Measurements from ENCODE around the gene SPOPL. TPM values are rescaled to one million over a fixed set of nuclear protein-coding genes. Genes with fewer than 3 reads are reported as not detected.

The SPOPL gene
- total RNA-seq, 1 experiment from 2014 or later, result 13.6 TPM

DNA sequence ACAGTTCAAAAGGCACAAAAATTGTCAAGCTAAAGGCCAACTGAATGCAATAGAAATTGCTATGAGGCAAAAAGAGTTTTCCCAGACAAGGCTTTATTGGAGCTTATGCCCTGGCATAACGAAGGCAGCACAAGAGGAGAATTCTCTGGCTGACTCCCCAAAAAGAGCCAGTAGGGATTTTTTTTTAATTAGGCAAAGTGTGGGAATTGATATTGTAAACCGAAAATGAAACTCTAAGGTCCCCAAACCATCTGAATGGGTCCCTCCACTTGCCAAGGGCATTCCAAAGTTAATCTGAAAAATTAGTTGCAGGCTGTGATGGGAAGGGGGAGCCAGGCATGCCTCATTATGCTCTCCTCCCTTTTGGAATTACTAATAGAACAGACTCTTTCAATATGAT, 118.9 kb downstream of the SPOPL start:
- no peak overlapping the region for H3K27ac ChIP-seq (ENCODE audit: insufficient read length, low read depth, low read length)
- H2BK5ac ChIP-seq (ENCODE audit: insufficient read length, low read length), result no peak overlapping the region
- H2BK12ac ChIP-seq (ENCODE audit: insufficient read length, low read depth, low read length), result no peak overlapping the region
- H3K4me1 ChIP-seq (ENCODE audit: insufficient read depth, low read length), result no peaks in the 10 kb centered on the region
- H3K18ac ChIP-seq (ENCODE audit: insufficient read length, low read depth, low read length), result no peak overlapping the region
- no peaks in the 10 kb centered on the region for H3K79me2 ChIP-seq (ENCODE audit: insufficient read depth, low read length)
- H3K23ac ChIP-seq (ENCODE audit: insufficient read length, low read depth, low read length), result no peak overlapping the region
- DNase-seq, result no peak
- no peaks in the 10 kb centered on the region for H3K9me3 ChIP-seq (ENCODE audit: control insufficient read depth, low read depth, low read length)
- H2AFZ ChIP-seq (ENCODE audit: low read length), result no peak overlapping the region
- no peak overlapping the region for H2BK15ac ChIP-seq (ENCODE audit: low read depth, low read length)
- H2AK5ac ChIP-seq (ENCODE audit: insufficient read length, low read length), result no peak overlapping the region
- no peak overlapping the region for H3K4ac ChIP-seq (ENCODE audit: low read depth, low read length)
- no peaks in the 10 kb centered on the region for H3K4me1 Mint-ChIP-seq
- no peak overlapping the region for H4K8ac ChIP-seq (replicated peaks; ENCODE audit: insufficient read length, low read depth, low read length)
- H3K79me1 ChIP-seq (ENCODE audit: insufficient read depth, low read depth, low read length, poor library complexity, severe bottlenecking), result no peaks in the 10 kb centered on the region
- no peaks in the 10 kb centered on the region for H3K27me3 ChIP-seq (ENCODE audit: insufficient read depth, low read length)
- H3K27ac Mint-ChIP-seq, result no peak overlapping the region
- TF ChIP-seq, protein P1, sequence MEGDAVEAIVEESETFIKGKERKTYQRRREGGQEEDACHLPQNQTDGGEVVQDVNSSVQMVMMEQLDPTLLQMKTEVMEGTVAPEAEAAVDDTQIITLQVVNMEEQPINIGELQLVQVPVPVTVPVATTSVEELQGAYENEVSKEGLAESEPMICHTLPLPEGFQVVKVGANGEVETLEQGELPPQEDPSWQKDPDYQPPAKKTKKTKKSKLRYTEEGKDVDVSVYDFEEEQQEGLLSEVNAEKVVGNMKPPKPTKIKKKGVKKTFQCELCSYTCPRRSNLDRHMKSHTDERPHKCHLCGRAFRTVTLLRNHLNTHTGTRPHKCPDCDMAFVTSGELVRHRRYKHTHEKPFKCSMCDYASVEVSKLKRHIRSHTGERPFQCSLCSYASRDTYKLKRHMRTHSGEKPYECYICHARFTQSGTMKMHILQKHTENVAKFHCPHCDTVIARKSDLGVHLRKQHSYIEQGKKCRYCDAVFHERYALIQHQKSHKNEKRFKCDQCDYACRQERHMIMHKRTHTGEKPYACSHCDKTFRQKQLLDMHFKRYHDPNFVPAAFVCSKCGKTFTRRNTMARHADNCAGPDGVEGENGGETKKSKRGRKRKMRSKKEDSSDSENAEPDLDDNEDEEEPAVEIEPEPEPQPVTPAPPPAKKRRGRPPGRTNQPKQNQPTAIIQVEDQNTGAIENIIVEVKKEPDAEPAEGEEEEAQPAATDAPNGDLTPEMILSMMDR (conservative IDR thresholded peaks at IDR 0.05), result no peak
- no peak overlapping the region for H4K5ac ChIP-seq (ENCODE audit: insufficient read length, low read depth, low read length)
- no peak overlapping the region for H3K56ac ChIP-seq (ENCODE audit: insufficient read length, low read depth, low read length)
- no peak overlapping the region for H4K91ac ChIP-seq (ENCODE audit: insufficient read length, low read depth, low read length)
- H3K23me2 ChIP-seq (ENCODE audit: insufficient read length, low read depth, low read length, poor library complexity, severe bottlenecking), result no peaks in the 10 kb centered on the region
- no peak overlapping the region for H2BK20ac ChIP-seq (ENCODE audit: low read depth, low read length, poor library complexity, severe bottlenecking)
- H3K27me3 Mint-ChIP-seq (ENCODE audit: low read depth), result no peaks in the 10 kb centered on the region; the same call in 1 of the 2 replicates
- no peak overlapping the region for H3K14ac ChIP-seq (ENCODE audit: insufficient read depth, low read length)
- no CpG with 5 or more reads among the region's 2 CpGs for WGBS (ENCODE audit: extremely low coverage, insufficient read length, low lambda C conversion rate)
- H3T11ph ChIP-seq (ENCODE audit: low read length), result no peak overlapping the region
- H3K4me2 ChIP-seq (ENCODE audit: insufficient read depth, insufficient read length, low read length), result no peak overlapping the region
- H3K36me3 Mint-ChIP-seq (ENCODE audit: insufficient read depth in 1 of 3, low read depth in 3 of 3), result no peaks in the 10 kb centered on the region; a peak in 1 of 7 replicates
- no peak overlapping the region for H3K4me3 Mint-ChIP-seq
- H4K20me1 ChIP-seq (ENCODE audit: control insufficient read depth, insufficient read depth, insufficient read length), result no peaks in the 10 kb centered on the region
- no peaks in the 10 kb centered on the region for H3K9me3 Mint-ChIP-seq
- H2BK120ac ChIP-seq (ENCODE audit: low read depth, low read length, poor library complexity, severe bottlenecking), result no peak overlapping the region
- H3K9ac ChIP-seq (ENCODE audit: extremely low read depth, insufficient read length, low read length), result no peak overlapping the region
